ENCODE measurements around the gene MAPKAP1.

DNA sequence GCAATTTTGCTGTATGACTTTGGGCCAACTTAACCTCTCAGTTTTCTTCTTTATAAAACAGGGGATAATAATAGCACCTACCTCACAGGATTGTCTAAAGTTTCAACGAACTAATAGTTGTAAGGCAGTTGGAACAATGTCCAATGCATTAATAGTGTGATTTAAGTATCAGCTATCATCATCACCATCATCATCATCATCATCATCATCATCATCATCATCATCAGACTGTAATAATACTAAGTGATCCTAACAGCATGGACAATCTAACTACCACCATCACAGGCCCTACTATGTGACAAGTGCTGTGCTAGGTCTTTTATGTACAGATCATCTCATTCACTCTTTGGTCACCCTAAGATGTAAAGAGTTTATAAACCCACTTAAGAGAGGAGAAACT lies 196.0 kb downstream of the MAPKAP1 start:
- TF ChIP-seq, protein P1, sequence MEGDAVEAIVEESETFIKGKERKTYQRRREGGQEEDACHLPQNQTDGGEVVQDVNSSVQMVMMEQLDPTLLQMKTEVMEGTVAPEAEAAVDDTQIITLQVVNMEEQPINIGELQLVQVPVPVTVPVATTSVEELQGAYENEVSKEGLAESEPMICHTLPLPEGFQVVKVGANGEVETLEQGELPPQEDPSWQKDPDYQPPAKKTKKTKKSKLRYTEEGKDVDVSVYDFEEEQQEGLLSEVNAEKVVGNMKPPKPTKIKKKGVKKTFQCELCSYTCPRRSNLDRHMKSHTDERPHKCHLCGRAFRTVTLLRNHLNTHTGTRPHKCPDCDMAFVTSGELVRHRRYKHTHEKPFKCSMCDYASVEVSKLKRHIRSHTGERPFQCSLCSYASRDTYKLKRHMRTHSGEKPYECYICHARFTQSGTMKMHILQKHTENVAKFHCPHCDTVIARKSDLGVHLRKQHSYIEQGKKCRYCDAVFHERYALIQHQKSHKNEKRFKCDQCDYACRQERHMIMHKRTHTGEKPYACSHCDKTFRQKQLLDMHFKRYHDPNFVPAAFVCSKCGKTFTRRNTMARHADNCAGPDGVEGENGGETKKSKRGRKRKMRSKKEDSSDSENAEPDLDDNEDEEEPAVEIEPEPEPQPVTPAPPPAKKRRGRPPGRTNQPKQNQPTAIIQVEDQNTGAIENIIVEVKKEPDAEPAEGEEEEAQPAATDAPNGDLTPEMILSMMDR (conservative IDR thresholded peaks at IDR 0.05 in 1 of 2, IDR thresholded peaks at IDR 0.05 in 1 of 2; ENCODE audit: extremely low read depth in 1 of 2, insufficient read depth in 1 of 2, low read depth in 1 of 2, low read length in 2 of 2) = no peak
- TF ChIP-seq EZH2 (IDR thresholded peaks at IDR 0.05; ENCODE audit: borderline replicate concordance, low read length) = no peak

All from mammary epithelial cell (primary cell).